Measurements from ENCODE around the gene OLIG2. TPM values are rescaled to one million over a fixed set of nuclear protein-coding genes. Genes with fewer than 3 reads are reported as not detected.
A peak's percentile ranks its signal among the peaks of the same experiment; 100 is the strongest.

The OLIG2 gene
- total RNA-seq, 1 donor from 2014 or later = not detected

DNA sequence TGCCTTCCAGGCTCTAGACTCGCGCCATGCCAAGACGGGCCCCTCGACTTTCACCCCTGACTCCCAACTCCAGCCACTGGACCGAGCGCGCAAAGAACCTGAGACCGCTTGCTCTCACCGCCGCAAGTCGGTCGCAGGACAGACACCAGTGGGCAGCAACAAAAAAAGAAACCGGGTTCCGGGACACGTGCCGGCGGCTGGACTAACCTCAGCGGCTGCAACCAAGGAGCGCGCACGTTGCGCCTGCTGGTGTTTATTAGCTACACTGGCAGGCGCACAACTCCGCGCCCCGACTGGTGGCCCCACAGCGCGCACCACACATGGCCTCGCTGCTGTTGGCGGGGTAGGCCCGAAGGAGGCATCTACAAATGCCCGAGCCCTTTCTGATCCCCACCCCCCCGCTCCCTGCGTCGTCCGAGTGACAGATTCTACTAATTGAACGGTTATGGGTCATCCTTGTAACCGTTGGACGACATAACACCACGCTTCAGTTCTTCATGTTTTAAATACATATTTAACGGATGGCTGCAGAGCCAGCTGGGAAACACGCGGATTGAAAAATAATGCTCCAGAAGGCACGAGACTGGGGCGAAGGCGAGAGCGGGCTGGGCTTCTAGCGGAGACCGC, 2.0 kb upstream of the OLIG2 start:
- DNase-seq = no peak
- TF ChIP-seq, protein P1, sequence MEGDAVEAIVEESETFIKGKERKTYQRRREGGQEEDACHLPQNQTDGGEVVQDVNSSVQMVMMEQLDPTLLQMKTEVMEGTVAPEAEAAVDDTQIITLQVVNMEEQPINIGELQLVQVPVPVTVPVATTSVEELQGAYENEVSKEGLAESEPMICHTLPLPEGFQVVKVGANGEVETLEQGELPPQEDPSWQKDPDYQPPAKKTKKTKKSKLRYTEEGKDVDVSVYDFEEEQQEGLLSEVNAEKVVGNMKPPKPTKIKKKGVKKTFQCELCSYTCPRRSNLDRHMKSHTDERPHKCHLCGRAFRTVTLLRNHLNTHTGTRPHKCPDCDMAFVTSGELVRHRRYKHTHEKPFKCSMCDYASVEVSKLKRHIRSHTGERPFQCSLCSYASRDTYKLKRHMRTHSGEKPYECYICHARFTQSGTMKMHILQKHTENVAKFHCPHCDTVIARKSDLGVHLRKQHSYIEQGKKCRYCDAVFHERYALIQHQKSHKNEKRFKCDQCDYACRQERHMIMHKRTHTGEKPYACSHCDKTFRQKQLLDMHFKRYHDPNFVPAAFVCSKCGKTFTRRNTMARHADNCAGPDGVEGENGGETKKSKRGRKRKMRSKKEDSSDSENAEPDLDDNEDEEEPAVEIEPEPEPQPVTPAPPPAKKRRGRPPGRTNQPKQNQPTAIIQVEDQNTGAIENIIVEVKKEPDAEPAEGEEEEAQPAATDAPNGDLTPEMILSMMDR (IDR thresholded peaks at IDR 0.05; ENCODE audit: borderline replicate concordance) = no peak
- Histone ChIP-seq H3K9me3 (replicated peaks) (no peaks in the 10 kb centered on the region), H3K36me3 (no peaks in the 10 kb centered on the region), H3K4me3 (peak overlapping the region; percentile 30), H3K27ac (replicated peaks) (no peak overlapping the region), H3K27me3 (ENCODE audit: low read depth) (peaks cover 100% of the 10 kb centered on the region), H3K4me1 (peaks cover 66% of the 10 kb centered on the region)
- intact Hi-C loops (cut with micrococcal nuclease) = no loop called here

DNA sequence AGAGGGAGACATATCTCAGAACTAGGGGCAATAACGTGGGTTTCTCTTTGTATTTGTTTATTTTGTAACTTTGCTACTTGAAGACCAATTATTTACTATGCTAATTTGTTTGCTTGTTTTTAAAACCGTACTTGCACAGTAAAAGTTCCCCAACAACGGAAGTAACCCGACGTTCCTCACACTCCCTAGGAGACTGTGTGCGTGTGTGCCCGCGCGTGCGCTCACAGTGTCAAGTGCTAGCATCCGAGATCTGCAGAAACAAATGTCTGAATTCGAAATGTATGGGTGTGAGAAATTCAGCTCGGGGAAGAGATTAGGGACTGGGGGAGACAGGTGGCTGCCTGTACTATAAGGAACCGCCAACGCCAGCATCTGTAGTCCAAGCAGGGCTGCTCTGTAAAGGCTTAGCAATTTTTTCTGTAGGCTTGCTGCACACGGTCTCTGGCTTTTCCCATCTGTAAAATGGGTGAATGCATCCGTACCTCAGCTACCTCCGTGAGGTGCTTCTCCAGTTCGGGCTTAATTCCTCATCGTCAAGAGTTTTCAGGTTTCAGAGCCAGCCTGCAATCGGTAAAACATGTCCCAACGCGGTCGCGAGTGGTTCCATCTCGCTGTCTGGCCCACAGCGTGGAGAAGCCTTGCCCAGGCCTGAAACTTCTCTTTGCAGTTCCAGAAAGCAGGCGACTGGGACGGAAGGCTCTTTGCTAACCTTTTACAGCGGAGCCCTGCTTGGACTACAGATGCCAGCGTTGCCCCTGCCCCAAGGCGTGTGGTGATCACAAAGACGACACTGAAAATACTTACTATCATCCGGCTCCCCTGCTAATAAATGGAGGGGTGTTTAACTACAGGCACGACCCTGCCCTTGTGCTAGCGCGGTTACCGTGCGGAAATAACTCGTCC, 1.3 kb upstream of the OLIG2 start:
- TF ChIP-seq, protein P1 (IDR thresholded peaks at IDR 0.05; ENCODE audit: borderline replicate concordance) = no peak
- H3K36me3 ChIP-seq = no peaks in the 10 kb centered on the region
- H3K9me3 ChIP-seq (replicated peaks) = no peaks in the 10 kb centered on the region
- H3K4me1 ChIP-seq = peaks cover 74% of the 10 kb centered on the region
- no peak overlapping the region for H3K4me3 ChIP-seq
- peaks cover 100% of the 10 kb centered on the region for H3K27me3 ChIP-seq (ENCODE audit: low read depth)
- intact Hi-C loops (cut with micrococcal nuclease) = no loop called here
- H3K27ac ChIP-seq (replicated peaks) = no peak overlapping the region
- DNase-seq = no peak

DNA sequence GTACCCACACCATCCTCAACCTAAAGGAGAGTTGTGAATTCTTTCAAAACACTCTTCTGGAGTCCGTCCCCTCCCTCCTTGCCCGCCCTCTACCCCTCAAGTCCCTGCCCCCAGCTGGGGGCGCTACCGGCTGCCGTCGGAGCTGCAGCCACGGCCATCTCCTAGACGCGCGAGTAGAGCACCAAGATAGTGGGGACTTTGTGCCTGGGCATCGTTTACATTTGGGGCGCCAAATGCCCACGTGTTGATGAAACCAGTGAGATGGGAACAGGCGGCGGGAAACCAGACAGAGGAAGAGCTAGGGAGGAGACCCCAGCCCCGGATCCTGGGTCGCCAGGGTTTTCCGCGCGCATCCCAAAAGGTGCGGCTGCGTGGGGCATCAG, 638 bp upstream of the OLIG2 start:
- no peaks in the 10 kb centered on the region for H3K36me3 ChIP-seq
- no peak overlapping the region for H3K27ac ChIP-seq (replicated peaks)
- peaks cover 70% of the 10 kb centered on the region for H3K4me1 ChIP-seq
- intact Hi-C loops (cut with micrococcal nuclease) = no loop called here
- no peak for DNase-seq
- H3K27me3 ChIP-seq (ENCODE audit: low read depth) = peaks cover 100% of the 10 kb centered on the region
- TF ChIP-seq, protein P1 (IDR thresholded peaks at IDR 0.05; ENCODE audit: borderline replicate concordance) = no peak
- no peak overlapping the region for H3K4me3 ChIP-seq
- no peaks in the 10 kb centered on the region for H3K9me3 ChIP-seq (replicated peaks)

DNA sequence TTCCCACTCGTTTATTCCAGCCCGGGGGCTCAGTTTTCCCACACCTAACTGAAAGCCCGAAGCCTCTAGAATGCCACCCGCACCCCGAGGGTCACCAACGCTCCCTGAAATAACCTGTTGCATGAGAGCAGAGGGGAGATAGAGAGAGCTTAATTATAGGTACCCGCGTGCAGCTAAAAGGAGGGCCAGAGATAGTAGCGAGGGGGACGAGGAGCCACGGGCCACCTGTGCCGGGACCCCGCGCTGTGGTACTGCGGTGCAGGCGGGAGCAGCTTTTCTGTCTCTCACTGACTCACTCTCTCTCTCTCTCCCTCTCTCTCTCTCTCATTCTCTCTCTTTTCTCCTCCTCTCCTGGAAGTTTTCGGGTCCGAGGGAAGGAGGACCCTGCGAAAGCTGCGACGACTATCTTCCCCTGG, 716 bp downstream of the OLIG2 start:
- Histone ChIP-seq H3K4me3 (no peak overlapping the region), H3K36me3 (no peaks in the 10 kb centered on the region), H3K27ac (replicated peaks) (no peak overlapping the region), H3K27me3 (ENCODE audit: low read depth) (peaks cover 100% of the 10 kb centered on the region), H3K9me3 (replicated peaks) (no peaks in the 10 kb centered on the region), H3K4me1 (peaks cover 65% of the 10 kb centered on the region)
- intact Hi-C loops (cut with micrococcal nuclease) = no loop called here
- TF ChIP-seq, protein P1 (IDR thresholded peaks at IDR 0.05; ENCODE audit: borderline replicate concordance) = no peak
- DNase-seq = no peak

DNA sequence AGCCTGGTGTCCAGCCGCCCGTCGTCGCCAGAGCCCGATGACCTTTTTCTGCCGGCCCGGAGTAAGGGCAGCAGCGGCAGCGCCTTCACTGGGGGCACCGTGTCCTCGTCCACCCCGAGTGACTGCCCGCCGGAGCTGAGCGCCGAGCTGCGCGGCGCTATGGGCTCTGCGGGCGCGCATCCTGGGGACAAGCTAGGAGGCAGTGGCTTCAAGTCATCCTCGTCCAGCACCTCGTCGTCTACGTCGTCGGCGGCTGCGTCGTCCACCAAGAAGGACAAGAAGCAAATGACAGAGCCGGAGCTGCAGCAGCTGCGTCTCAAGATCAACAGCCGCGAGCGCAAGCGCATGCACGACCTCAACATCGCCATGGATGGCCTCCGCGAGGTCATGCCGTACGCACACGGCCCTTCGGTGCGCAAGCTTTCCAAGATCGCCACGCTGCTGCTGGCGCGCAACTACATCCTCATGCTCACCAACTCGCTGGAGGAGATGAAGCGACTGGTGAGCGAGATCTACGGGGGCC, 1.2 kb downstream of the OLIG2 start:
- H3K4me1 ChIP-seq = peaks cover 65% of the 10 kb centered on the region
- DNase-seq = no peak
- H3K4me3 ChIP-seq = no peak overlapping the region
- no peaks in the 10 kb centered on the region for H3K36me3 ChIP-seq
- no peak overlapping the region for H3K27ac ChIP-seq (replicated peaks)
- TF ChIP-seq, protein P1 (IDR thresholded peaks at IDR 0.05; ENCODE audit: borderline replicate concordance) = no peak
- H3K9me3 ChIP-seq (replicated peaks) = no peaks in the 10 kb centered on the region
- peaks cover 100% of the 10 kb centered on the region for H3K27me3 ChIP-seq (ENCODE audit: low read depth)
- intact Hi-C loops (cut with micrococcal nuclease) = no loop called here
